ENCODE measurements around the gene SCYL1. TPM values are rescaled to one million over a fixed set of nuclear protein-coding genes. Genes with fewer than 3 reads are reported as not detected.

The SCYL1 gene
- total RNA-seq, 4 donors from 2014 or later: 70.6 to 97.6 (median 89.2) TPM

GRCh38 chr11:65579291-65579690 is 54.4 kb downstream of the SCYL1 start:
- Histone ChIP-seq H3K9me3 (no peaks in the 10 kb centered on the region), H3K36me3 (peaks cover 0 to 63% of the 10 kb centered on the region in 2 donors), H3K4me3 (no peak overlapping the region), H3K27ac (peak overlapping the region in 3 of 4 donors; percentile 98 to 99 (median 98)), H3K27me3 (no peaks in the 10 kb centered on the region), H3K4me1 (peaks cover 0 to 89% (median 28%) of the 10 kb centered on the region in 3 donors)
- TF ChIP-seq EP300 (IDR thresholded peaks at IDR 0.05): no peak
- TF ChIP-seq CTCF (IDR thresholded peaks at IDR 0.05): no peak
- no peak for TF ChIP-seq POLR2A (IDR thresholded peaks at IDR 0.05)
- no peak for TF ChIP-seq POLR2AphosphoS5 (IDR thresholded peaks at IDR 0.05)
- WGBS, 2 donors (ENCODE audit: low coverage in 1 of 2): 79 to 93% methylated on average over 3 of the region's 4 CpGs
- ATAC-seq: no peak

DNA sequence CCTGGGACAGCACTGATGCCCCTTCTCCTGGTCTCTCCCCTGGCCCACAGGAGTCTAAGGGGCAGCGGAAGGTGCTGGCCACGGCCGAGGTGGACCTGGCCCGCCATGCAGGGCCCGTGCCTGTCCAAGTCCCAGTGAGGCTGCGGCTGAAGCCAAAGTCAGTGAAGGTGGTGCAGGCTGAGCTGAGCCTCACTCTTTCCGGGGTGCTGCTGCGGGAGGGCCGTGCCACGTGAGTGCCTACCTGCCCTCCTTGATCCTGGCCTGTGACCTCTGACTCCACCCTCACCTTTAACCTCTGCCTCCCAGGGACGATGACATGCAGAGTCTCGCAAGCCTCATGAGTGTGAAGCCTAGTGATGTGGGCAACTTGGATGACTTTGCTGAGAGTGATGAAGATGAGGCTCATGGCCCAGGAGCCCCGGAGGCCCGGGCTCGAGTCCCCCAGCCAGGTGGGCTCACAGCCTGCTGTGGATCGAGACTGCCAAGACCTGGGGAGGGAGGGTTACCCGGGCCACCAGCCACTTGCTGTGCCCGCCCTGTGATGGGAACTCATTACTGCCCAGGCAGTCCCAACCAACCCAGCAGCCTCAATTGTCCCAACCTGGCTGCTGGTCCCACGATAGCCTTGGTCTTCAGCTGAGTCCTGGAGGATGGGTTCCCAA is 55.3 kb downstream of the SCYL1 start:
- Histone ChIP-seq H3K27me3 (no peaks in the 10 kb centered on the region), H3K9me3 (no peaks in the 10 kb centered on the region), H3K27ac (peak overlapping the region in 3 of 4 donors; percentile 52 to 98 (median 80)), H3K4me3 (no peak overlapping the region), H3K36me3 (peaks cover 0 to 71% of the 10 kb centered on the region in 2 donors), H3K4me1 (peaks cover 0 to 89% (median 23%) of the 10 kb centered on the region in 3 donors)
- ATAC-seq: no peak
- no peak for TF ChIP-seq EP300 (IDR thresholded peaks at IDR 0.05)
- no peak for TF ChIP-seq CTCF (IDR thresholded peaks at IDR 0.05)
- TF ChIP-seq POLR2A (IDR thresholded peaks at IDR 0.05): no peak
- TF ChIP-seq POLR2AphosphoS5 (IDR thresholded peaks at IDR 0.05): no peak
- WGBS, 2 donors (ENCODE audit: low coverage in 1 of 2): 100% methylated on average over 1 of the region's 19 CpGs; no CpG with 5 or more reads in 1 of the 2 donors

- ATAC-seq: no peak
- H3K27ac ChIP-seq: peak overlapping the region in 3 of 4 donors; percentile 52 to 86 (median 80)
- TF ChIP-seq POLR2AphosphoS5 (IDR thresholded peaks at IDR 0.05) (no peak), CTCF (IDR thresholded peaks at IDR 0.05) (no peak), POLR2A (IDR thresholded peaks at IDR 0.05) (no peak)
- no peaks in the 10 kb centered on the region for H3K27me3 ChIP-seq
- peaks cover 0 to 77% of the 10 kb centered on the region in 2 donors for H3K36me3 ChIP-seq
- peaks cover 0 to 90% (median 25%) of the 10 kb centered on the region in 3 donors for H3K4me1 ChIP-seq
- no peaks in the 10 kb centered on the region for H3K9me3 ChIP-seq
- H3K4me3 ChIP-seq: no peak overlapping the region
- WGBS, 2 donors (ENCODE audit: low coverage in 1 of 2): 80% methylated on average over 1 of the region's 8 CpGs; no CpG with 5 or more reads in 1 of the 2 donors
Measured at GRCh38 chr11:65580756-65581155, 55.9 kb downstream of the SCYL1 start.

GRCh38 chr11:65581928-65582327 is 57.0 kb downstream of the SCYL1 start:
- Histone ChIP-seq H3K9me3 (no peaks in the 10 kb centered on the region), H3K4me1 (peaks cover 0 to 91% (median 34%) of the 10 kb centered on the region in 3 donors), H3K36me3 (peaks cover 0 to 85% of the 10 kb centered on the region in 2 donors), H3K27ac (peak overlapping the region in 3 of 4 donors; percentile 52 to 86 (median 80)), H3K27me3 (no peaks in the 10 kb centered on the region), H3K4me3 (no peak overlapping the region)
- TF ChIP-seq EP300 (IDR thresholded peaks at IDR 0.05) (no peak), POLR2AphosphoS5 (IDR thresholded peaks at IDR 0.05) (no peak), CTCF (IDR thresholded peaks at IDR 0.05) (no peak), POLR2A (IDR thresholded peaks at IDR 0.05) (no peak)
- no peak for ATAC-seq
- no CpG with 5 or more reads among the region's 3 CpGs for WGBS, 2 donors (ENCODE audit: low coverage in 1 of 2)

DNA sequence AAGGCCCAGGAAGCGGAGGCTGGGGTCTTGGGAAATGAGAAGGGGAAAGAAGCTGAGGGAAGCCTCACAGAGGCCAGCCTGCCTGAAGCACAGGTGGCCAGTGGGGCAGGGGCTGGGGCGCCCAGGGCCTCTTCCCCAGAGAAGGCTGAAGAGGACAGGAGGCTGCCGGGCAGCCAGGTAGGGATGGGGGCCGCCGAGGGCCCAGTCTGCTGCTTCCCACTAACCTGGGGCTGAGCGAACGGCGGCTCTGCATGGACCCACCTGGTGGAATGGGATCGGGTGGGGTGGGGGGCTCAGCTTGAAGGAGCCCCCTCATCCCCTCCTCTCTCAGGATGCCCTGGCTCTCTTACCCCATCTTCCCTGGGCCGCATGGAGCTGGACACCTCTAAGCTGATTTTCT is 58.7 kb downstream of the SCYL1 start:
- Histone ChIP-seq H3K27ac (peak overlapping the region in 3 of 4 donors; percentile 27 to 86 (median 80)), H3K27me3 (no peaks in the 10 kb centered on the region), H3K36me3 (peaks cover 0 to 79% of the 10 kb centered on the region in 2 donors), H3K9me3 (no peaks in the 10 kb centered on the region), H3K4me1 (peaks cover 0 to 91% (median 30%) of the 10 kb centered on the region in 3 donors), H3K4me3 (no peak overlapping the region)
- no peak for TF ChIP-seq POLR2A (IDR thresholded peaks at IDR 0.05)
- no peak for TF ChIP-seq EP300 (IDR thresholded peaks at IDR 0.05)
- no peak for TF ChIP-seq POLR2AphosphoS5 (IDR thresholded peaks at IDR 0.05)
- TF ChIP-seq CTCF (IDR thresholded peaks at IDR 0.05): no peak
- ATAC-seq: no peak
- WGBS, 2 donors (ENCODE audit: low coverage in 1 of 2): 50 to 91% methylated on average over 2 to 4 of the region's 10 CpGs
